Left ventricle myocardium inferior (tissue), 1 donor: ENCODE results near the gene DHRS7C. TPM values are rescaled to one million over a fixed set of nuclear protein-coding genes. Genes with fewer than 3 reads are reported as not detected.
"Not testable (repeated sequence)": the region's sequence is repeated elsewhere in the genome, so short reads cannot be mapped to it uniquely, and the experiment has no call there.

ENCODE experiments used
- DNase-seq: peaks from one replicate; pipeline ENCODE4 v3.0.0-alpha.2; 2020
- H3K27ac ChIP-seq: fragments of 200-600 bp; replicated peaks from 2 replicates; pipeline ENCODE4 v1.8.0; 2021
- H3K27me3 ChIP-seq: fragments of 200-600 bp; 2 replicates; pipeline ENCODE4 v1.8.0; 2021; ENCODE audit warnings: low read depth
- H3K36me3 ChIP-seq: fragments of 200-600 bp; 2 replicates; pipeline ENCODE4 v1.8.0; 2021
- H3K4me1 ChIP-seq: fragments of 200-600 bp; 2 replicates; pipeline ENCODE4 v1.8.0; 2021
- H3K4me3 ChIP-seq: fragments of 200-600 bp; 2 replicates; pipeline ENCODE4 v1.8.0; 2021; ENCODE audit warnings: mild to moderate bottlenecking, moderate library complexity
- H3K9me3 ChIP-seq: fragments of 200-600 bp; replicated peaks from 2 replicates; pipeline ENCODE4 v1.8.0; 2021
- CTCF ChIP-seq: fragments of 200-600 bp; IDR thresholded peaks from 2 replicates; pipeline ENCODE4 v1.8.0; 2021; ENCODE audit warnings: antibody characterized with exemption, mild to moderate bottlenecking, borderline replicate concordance
- intact Hi-C: fragments of 100-400 bp; cut with micrococcal nuclease; formaldehyde crosslinking; loops from one replicate; pipeline ENCODE4 v1.11.0; 2022
- total RNA-seq: library from RNA; stranded (reverse); fragmentation: NEBNext Ultra II Directional; extraction: Animal tissue kit (Norgen Biotek cat#: 25700); gene quantifications from one replicate; pipeline ENCODE4 v1.2.1, GENCODE V29; 2021
- donor health status: DM: no; HTN: yes; CAD: no; lungs with severe emphysema.

DHRS7C gene
- total RNA-seq, 1 donor from 2014 or later, result 3.1 TPM

GRCh38 chr17:9784544-9784943 is 6.8 kb downstream of the DHRS7C start:
- no peak for TF ChIP-seq CTCF
- Histone ChIP-seq H3K4me3 (no peak overlapping the region), H3K27ac (no peak overlapping the region), H3K27me3 (peaks cover 7% of the 10 kb centered on the region), H3K36me3 (no peaks in the 10 kb centered on the region), H3K4me1 (peaks cover under 1% of the 10 kb centered on the region), H3K9me3 (no peaks in the 10 kb centered on the region)
- intact Hi-C loops, result no loop called here
- DNase-seq, result no peak

GRCh38 chr17:9783465-9783864 is 7.9 kb downstream of the DHRS7C start:
- H3K4me1 ChIP-seq, DNase-seq, H3K27ac ChIP-seq, H3K9me3 ChIP-seq, intact Hi-C loops, H3K4me3 ChIP-seq, H3K36me3 ChIP-seq, H3K27me3 ChIP-seq: not testable (repeated sequence)

DNA sequence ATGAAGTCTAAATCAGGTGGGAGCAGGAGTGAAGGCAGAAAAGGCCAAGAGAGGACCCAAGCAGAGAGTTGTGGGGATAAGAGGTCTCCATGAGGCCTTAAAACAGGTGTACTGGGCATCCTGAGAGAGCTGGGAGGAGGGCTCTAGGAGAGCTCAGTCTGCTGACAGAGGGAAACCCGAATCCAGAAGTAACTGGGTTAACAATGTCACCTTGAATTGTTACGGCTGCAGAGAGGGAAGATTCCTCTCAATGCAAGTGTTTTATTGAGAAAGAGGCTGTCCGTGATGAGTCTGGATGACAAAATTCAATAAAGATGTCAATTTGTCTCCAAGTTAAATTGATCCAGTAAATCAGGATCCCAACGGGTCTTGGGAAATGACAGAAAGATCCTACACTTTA is 8.3 kb downstream of the DHRS7C start:
- TF ChIP-seq CTCF, result no peak
- no peak overlapping the region for H3K4me3 ChIP-seq
- no peaks in the 10 kb centered on the region for H3K4me1 ChIP-seq
- H3K27ac ChIP-seq, result no peak overlapping the region
- H3K36me3 ChIP-seq, result no peaks in the 10 kb centered on the region
- peaks cover 7% of the 10 kb centered on the region for H3K27me3 ChIP-seq
- DNase-seq, result no peak
- intact Hi-C loops, result no loop called here
- H3K9me3 ChIP-seq, result no peaks in the 10 kb centered on the region

DNA sequence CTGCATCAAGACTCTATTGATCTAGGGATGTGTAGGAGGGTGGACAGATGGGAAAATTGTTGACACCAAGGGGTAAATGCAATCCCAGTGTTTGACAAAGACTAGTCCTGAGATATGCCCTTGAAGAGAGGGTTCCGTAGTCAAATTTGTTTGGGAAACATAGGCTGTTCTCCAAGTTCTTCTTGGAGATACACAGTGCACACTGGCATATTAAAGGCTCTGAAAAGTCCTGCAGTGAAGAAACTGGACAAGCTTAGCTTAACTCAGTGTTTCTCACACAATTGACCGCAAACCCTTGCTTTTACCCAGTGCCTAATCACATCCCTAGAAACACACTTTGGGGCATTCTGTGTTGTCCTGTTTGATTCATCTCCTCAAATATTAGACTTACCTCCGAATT is 10.8 kb downstream of the DHRS7C start:
- Histone ChIP-seq H3K36me3 (peaks cover 10% of the 10 kb centered on the region), H3K27ac (no peak overlapping the region), H3K9me3 (peaks cover 10% of the 10 kb centered on the region), H3K4me3 (no peak overlapping the region), H3K27me3 (peaks cover 7% of the 10 kb centered on the region), H3K4me1 (no peaks in the 10 kb centered on the region)
- intact Hi-C loops, result no loop called here
- TF ChIP-seq CTCF, result no peak
- DNase-seq, result no peak

GRCh38 chr17:9776911-9777310 is 14.5 kb downstream of the DHRS7C start:
- Histone ChIP-seq H3K36me3 (peaks cover 10% of the 10 kb centered on the region), H3K4me1 (no peaks in the 10 kb centered on the region), H3K27ac (no peak overlapping the region), H3K9me3 (peaks cover 10% of the 10 kb centered on the region), H3K27me3 (peaks cover 5% of the 10 kb centered on the region), H3K4me3 (no peak overlapping the region)
- intact Hi-C loops, result no loop called here
- DNase-seq, result no peak
- TF ChIP-seq CTCF, result no peak

DNA sequence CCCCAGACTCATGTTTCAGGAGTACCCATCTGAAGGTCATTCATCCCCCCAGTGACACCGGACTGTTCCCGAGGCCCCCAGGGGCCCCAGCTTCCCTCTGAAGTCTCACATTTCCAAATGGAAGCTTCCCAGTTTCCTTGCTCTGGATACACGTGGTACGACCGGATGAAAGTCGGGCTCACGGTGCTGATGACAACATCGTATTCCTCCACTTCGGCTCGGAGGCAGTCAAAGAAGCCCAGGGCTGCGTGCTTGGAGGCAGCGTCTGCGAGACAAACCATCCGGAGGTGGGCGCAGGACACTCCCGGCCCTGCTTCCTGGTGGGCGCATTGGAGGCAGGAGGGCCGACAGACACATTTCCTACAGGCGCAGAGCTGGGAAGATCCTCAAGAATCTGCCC is 18.7 kb downstream of the DHRS7C start:
- peaks cover 10% of the 10 kb centered on the region for H3K36me3 ChIP-seq
- intact Hi-C loops, result no loop called here
- TF ChIP-seq CTCF, result no peak

More for the DNA sequence above, 18.7 kb downstream of the DHRS7C start:
- Histone ChIP-seq H3K4me1 (no peaks in the 10 kb centered on the region), H3K4me3 (no peak overlapping the region), H3K27ac (no peak overlapping the region), H3K27me3 (peaks cover 13% of the 10 kb centered on the region), H3K9me3 (peaks cover 10% of the 10 kb centered on the region)
- no peak for DNase-seq
